SKM-1 (cell line): ENCODE data around the gene HBZ.
"Not testable (repeated sequence)": the region's sequence is repeated elsewhere in the genome, so short reads cannot be mapped to it uniquely, and the experiment has no call there.

Experiments used
- DNase-seq: peaks from one replicate; lab custom pipeline; 2025; ENCODE audit not compliant: unreplicated experiment; lab: John Stamatoyannopoulos, UW

HBZ gene

GRCh38 chr16:164134-164823 is 11.8 kb downstream of the HBZ start:
- DNase-seq = not testable (repeated sequence)

- no peak for DNase-seq
Measured at GRCh38 chr16:164827-165538, 12.5 kb downstream of the HBZ start.

GRCh38 chr16:165539-166374 is 13.3 kb downstream of the HBZ start, which contains the start of gene HBM:
Gene HBM (plus strand): TSS chr16:165978. CDS start chr16:165998, 20 bp downstream.
- DNase-seq = no peak

GRCh38 chr16:166375-167121 is 14.1 kb downstream of the HBZ start:
- DNase-seq = no peak

GRCh38 chr16:167122-167690 is 14.8 kb downstream of the HBZ start:
- no peak for DNase-seq

- no peak for DNase-seq
Measured at GRCh38 chr16:168424-168823, 16.0 kb downstream of the HBZ start.

- no peak for DNase-seq
Measured at GRCh38 chr16:169014-169413, 16.6 kb downstream of the HBZ start.

- not testable (repeated sequence) for DNase-seq
Measured at GRCh38 chr16:170088-170507, 17.7 kb downstream of the HBZ start.

GRCh38 chr16:170788-171187 is 18.3 kb downstream of the HBZ start:
- DNase-seq = no peak

- not testable (repeated sequence) for DNase-seq
Measured at GRCh38 chr16:172374-172941, 20.0 kb downstream of the HBZ start, which contains the start of gene HBA2. Gene HBA2 (plus strand): TSS chr16:172876. CDS start chr16:172913, 37 bp downstream.

GRCh38 chr16:173211-173854 is 20.9 kb downstream of the HBZ start:
- not testable (repeated sequence) for DNase-seq

- not testable (repeated sequence) for DNase-seq
Measured at GRCh38 chr16:173928-174769, 21.7 kb downstream of the HBZ start.

GRCh38 chr16:175011-175949 is 22.8 kb downstream of the HBZ start:
- no peak for DNase-seq

GRCh38 chr16:176006-176405 is 23.6 kb downstream of the HBZ start:
- DNase-seq = not testable (repeated sequence)

- not testable (repeated sequence) for DNase-seq
Measured at GRCh38 chr16:176477-177382, 24.3 kb downstream of the HBZ start, which contains the start of gene HBA1. Gene HBA1 (plus strand): TSS chr16:176680. CDS start chr16:176717, 37 bp downstream.

GRCh38 chr16:177394-177822 is 25.0 kb downstream of the HBZ start:
- DNase-seq = peak; percentile 100
